Cortex of kidney (tissue), 1 donor: ENCODE results near the gene TULP4.
"Not testable (repeated sequence)": the region's sequence is repeated elsewhere in the genome, so short reads cannot be mapped to it uniquely, and the experiment has no call there.

Experiments used
- DNase-seq: peaks from one replicate; lab custom pipeline; 2025; lab: John Stamatoyannopoulos, UW

The TULP4 gene

GRCh38 chr6:158389193-158389919, 77.1 kb downstream of the TULP4 start:
- no peak for DNase-seq

GRCh38 chr6:158391276-158391675, 79.0 kb downstream of the TULP4 start:
- DNase-seq: no peak

DNA sequence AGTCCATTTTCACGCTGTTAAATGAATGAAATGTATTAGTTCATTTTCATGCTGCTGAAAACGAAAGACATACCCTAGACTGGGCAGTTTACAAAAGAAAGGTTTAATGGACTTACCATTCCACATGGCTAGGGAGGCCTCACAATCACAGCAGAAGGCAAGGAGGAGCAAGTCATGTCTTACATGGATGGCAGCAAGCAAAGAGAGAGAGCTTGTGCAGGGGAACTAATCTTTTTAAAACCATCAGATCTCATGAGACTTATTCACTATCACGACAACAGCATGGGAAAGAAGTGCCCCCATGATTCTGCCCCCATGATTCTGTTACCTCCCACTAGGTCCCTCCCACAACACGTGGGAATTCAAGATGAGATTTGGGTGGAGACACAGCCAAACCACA, 79.7 kb downstream of the TULP4 start:
- DNase-seq: not testable (repeated sequence)

- no peak for DNase-seq
Measured at GRCh38 chr6:158396136-158396535, 83.9 kb downstream of the TULP4 start.

DNA sequence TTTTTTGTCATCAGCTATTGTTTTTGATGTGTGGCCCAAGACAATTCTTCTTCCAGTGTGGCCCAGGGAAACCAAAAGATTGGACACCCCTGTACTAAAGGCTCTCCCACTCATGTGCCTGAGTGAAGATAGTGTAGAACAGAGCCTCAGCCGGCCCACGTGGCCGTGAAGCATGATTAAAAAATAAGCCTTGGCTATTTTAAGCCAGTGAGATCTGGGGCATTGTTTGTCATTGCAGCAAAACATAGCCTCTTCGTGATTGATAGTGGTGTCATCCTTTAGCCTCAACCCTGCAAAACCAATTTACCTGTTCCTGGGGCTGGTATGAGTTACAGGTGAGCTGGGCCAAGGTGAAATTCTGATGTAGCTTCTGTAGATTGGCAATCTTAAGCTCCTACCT, 85.3 kb downstream of the TULP4 start:
- DNase-seq: no peak

DNA sequence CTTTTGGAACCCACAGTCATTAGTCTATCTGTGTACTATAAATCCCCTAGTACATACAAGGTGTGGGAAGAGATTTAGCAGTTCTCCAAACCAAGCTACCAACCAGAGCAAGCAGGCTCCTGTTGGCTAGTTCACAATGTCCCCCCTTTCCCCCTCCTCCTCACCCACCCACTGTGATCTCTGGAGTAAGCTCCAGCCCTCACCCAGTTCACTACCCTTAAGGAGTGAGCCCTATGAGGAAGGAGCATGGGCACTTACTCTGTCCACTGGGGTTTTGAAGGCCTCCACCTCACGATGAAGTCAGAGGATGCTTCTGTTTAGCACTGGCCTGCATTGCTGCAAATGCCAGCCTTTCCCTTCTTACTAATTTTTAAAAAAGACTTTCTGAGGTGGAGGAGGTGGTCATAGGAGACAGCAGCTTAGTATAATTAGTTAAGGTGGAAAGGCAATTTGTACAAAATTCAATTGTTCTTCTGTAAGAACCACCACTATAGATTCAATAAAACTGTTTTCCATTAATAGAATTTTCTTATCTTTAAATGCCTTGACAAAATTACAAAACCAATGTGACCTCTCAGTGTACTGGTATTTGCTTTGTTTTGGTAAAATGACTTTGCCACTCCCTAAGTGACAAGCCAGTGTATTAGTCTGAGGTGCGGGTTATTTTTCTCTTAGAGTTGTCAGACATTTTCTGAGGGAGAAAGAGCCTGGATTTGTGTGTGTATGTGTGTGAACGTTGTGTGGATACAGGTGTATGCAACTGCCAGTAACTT, 86.2 kb downstream of the TULP4 start:
- no peak for DNase-seq

DNA sequence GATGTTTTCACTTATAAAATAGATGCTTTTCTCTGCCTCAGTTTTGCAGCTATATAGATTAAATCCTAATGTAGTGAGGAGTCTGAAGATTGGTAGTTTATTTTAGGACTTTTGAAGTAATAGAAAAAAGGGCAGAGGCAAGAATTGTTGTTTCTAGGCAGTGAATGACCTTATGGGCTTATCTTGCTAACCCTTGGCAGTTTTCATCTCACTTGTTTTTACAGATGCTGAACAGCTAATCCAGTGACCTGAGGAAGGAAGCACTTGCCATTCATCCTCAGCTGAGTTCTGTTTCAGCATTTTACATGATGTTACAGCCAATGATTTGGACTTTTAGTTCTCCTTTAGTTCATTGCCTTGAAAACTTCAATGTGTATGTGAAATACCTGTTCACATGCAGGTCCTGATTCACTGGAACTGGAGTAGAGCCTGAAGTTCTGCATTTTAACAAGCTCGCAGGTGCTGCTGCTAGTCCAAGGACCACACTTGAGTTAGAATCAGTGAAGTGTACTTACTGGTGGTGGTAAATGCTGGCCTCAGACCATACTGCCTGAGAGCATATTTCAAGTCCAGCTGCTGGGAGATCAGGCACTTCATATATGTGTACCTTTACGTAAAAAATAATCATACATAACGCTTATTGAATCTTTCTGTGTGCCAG, 86.9 kb downstream of the TULP4 start:
- DNase-seq: no peak

GRCh38 chr6:158402184-158402583, 89.9 kb downstream of the TULP4 start:
- no peak for DNase-seq

DNA sequence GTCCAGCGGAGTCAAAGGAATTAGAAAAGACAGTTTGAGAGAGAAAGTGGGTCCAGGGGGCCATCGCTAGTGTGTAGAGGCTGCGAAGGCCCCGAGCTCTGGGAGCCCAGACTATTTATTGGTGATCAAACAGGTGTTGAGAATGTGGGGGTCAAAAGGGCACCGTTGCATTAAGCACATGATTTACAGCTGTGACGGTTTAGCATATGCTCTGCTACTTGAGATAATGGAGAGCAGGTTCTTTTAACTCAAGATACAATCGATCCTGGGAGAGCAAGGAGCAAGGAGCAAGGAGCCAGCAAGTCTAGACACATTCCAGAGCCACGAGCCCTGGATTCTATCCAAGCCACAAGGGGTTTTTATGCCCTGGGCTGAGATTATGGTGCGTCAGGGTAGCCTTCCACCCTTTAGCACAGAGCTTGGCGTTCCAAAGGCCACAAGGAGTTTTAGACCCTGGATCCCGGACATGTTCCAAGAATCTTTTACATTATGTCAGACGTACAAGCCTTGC, 93.1 kb downstream of the TULP4 start:
- DNase-seq: not testable (repeated sequence)

DNA sequence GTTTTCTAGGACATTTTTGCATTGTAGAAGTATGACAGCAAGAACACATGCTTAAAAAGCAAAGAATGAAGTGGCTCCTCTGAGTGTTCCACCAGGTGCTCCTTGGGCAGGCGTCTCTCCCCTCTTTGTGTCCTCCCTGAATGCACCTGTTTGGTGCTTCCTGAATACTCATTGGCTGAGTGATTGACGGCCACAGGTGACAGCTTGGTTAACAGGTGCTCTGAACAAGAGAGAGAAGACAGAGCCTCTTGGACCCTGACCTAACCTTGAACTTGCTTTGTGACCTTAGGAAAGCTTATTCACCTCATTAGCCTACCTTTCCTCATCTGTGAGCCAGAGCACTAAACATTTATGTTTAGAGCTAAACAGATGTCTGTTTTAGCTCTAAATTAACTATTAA, 93.7 kb downstream of the TULP4 start:
- no peak for DNase-seq

DNA sequence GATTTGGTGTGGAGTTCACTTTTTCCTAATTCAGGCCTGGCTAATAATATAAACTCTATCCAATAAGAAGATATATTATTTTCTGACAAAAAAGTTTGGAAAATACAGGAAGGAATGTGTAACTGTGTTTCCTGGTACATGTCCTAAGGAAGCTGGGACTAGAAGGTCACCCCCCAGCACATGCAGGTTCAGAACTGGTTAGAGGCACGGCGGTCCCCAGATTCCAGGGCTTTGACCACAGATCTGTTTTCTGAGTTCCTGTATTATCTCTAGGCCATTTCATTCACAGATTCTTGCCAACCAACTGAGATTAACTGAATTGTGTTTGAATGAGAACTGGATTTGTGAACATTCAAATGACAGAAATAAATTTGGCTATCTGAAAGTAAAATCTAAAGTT, 94.5 kb downstream of the TULP4 start:
- no peak for DNase-seq

GRCh38 chr6:158408013-158408412, 95.7 kb downstream of the TULP4 start:
- DNase-seq: no peak

- no peak for DNase-seq
Measured at GRCh38 chr6:158408552-158409130, 96.4 kb downstream of the TULP4 start.

- no peak for DNase-seq
Measured at GRCh38 chr6:158409451-158409850, 97.2 kb downstream of the TULP4 start.

- DNase-seq: no peak
Measured at GRCh38 chr6:158410784-158411183, 98.5 kb downstream of the TULP4 start.

GRCh38 chr6:158411998-158412397, 99.7 kb downstream of the TULP4 start:
- no peak for DNase-seq

GRCh38 chr6:158413028-158413427, 100.8 kb downstream of the TULP4 start:
- DNase-seq: no peak

DNA sequence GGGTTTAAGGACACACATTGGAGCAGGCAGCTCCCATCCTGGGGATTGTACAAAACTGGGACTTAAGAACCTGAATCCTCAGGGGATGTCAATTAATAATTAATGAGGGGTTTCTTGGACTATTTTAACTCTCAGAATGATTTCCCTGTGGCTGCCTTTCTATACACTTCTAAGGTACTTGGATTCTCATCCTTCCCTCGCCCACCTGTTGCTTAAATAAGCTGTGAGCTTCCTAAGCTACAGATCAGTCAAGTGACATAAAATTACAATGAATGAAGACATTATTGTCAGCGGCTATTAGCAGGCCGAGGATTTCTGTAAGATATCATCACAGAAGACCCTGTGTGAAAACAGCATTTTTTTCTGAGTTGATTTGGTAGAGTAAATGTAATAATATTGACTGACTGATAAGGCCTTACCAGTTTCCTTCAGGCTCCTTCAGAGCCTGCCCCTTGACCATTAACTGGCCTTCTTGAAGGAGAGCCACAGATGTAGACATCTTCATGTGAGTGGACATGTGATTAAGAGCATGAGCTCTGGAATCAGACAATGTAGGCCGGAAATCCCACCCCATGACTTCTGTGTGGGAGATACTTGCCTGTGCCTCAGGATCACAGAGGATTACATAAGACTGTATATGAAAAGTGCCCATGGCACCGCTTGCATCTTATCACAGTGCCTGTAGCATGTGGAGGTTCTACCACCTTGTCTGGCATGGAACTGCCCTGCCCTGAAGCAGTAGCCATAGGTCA, 101.7 kb downstream of the TULP4 start:
- no peak for DNase-seq

GRCh38 chr6:158414851-158415262, 102.6 kb downstream of the TULP4 start:
- DNase-seq: no peak

DNA sequence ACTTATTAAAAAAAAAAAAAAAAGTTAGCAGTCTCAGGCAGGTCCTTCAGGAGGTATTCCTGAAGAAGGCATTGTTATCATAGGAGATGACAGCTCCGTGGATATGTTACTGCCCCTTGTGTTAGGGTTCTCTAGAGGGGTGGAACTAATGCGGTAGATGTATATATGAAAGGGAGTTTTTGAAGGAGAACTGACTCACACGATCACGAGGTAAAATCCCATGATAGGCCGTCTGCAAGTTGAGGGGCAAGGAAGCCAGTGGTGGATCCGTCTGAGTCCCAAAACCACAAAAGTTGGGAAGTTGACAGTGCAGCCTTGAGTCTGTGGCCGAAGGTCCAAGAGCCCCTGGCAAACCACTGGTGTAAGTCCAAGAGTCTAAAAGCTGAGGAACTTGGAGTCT, 103.4 kb downstream of the TULP4 start:
- no peak for DNase-seq

DNA sequence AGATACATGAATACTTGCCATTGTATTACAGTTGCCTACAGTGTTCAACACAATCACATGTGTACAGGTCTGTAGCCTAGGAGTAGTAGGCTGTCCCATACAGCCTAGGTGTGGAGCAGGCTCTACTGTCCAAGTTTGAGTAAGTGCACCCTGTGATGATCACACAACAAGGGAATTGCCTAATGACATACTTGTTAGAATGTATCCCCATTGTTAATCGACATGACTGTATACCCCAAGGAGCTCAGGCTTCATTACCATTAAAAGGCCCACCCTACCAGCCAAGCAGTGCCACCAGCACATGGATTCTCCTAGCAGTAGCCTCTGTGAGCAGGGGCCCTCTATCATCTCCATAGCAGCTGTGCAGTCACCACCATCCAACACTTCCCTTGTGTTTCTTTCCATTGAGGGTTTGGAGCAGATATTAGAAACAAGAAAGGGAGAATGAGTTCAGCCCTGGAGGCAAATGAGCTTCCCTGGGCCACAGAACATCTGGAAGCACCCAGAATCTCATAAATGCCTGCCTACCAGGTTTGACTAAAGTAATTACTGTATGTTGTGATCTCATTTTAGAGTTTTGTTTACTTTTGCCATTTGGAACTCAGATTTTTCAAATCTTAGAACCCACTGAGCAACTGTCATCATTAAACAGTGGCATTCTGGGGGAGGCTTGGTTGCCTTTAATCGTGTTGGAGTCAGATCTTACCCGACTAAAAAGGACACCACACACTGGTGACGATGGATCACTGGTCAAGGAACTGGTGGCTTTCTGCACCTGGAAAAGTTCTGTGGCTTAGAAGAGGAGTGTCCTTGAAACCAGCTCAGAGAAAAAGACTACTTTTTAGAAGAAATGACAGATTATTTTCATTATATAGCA, 104.9 kb downstream of the TULP4 start:
- no peak for DNase-seq
